ENCODE data around the gene IL17RA.

DNA sequence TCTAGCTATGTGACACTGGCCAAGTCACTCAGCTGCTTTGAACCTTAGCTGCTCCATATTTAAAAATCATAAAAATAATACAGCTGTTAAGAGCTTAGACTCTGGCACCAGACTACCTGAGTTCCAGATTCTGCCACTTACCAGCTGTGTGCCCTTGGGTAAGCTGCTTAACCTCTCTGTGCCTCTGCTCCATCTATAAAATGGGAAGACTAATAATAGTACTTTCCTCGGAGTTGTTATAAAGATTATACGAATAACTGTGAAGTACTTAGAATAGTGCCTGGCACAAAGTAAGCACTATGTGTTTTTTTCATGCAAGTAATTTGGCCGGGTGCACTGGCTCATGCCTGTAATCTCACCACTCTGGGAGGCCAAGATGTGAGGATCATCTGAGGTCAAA, 72.9 kb downstream of the IL17RA start:
- TF ChIP-seq, protein P1, sequence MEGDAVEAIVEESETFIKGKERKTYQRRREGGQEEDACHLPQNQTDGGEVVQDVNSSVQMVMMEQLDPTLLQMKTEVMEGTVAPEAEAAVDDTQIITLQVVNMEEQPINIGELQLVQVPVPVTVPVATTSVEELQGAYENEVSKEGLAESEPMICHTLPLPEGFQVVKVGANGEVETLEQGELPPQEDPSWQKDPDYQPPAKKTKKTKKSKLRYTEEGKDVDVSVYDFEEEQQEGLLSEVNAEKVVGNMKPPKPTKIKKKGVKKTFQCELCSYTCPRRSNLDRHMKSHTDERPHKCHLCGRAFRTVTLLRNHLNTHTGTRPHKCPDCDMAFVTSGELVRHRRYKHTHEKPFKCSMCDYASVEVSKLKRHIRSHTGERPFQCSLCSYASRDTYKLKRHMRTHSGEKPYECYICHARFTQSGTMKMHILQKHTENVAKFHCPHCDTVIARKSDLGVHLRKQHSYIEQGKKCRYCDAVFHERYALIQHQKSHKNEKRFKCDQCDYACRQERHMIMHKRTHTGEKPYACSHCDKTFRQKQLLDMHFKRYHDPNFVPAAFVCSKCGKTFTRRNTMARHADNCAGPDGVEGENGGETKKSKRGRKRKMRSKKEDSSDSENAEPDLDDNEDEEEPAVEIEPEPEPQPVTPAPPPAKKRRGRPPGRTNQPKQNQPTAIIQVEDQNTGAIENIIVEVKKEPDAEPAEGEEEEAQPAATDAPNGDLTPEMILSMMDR (conservative IDR thresholded peaks at IDR 0.05): no peak
- no peak for TF ChIP-seq ZFX (IDR thresholded peaks at IDR 0.05)

Measured in C4-2B (cell line).